Tibial nerve (tissue), 3 donors: ENCODE results near the gene SLC5A1.
"Not testable (repeated sequence)": the region's sequence is repeated elsewhere in the genome, so short reads cannot be mapped to it uniquely, and the experiment has no call there.

Experiments
- POLR2A ChIP-seq, 2 donors: fragments of 450-650 bp; IDR thresholded peaks; one replicate each; pipeline ENCODE4 v1.6.1; 2017; ENCODE audit warnings: antibody characterized with exemption in 2 of 2, mild to moderate bottlenecking in 2 of 2, moderate library complexity in 2 of 2
- TF ChIP-seq, protein P1 (sequence below), 5 experiments: fragments of 200-600 bp in 3 of 5; fragments of 450-650 bp in 2 of 5; sonication (generic) in 3 of 5; IDR thresholded peaks; one replicate each; pipeline ENCODE4 v1.5.1; 2016 to 2019; ENCODE audit warnings: antibody characterized with exemption in 5 of 5, mild to moderate bottlenecking in 3 of 5, moderate library complexity in 2 of 5

- TF ChIP-seq, protein P1, sequence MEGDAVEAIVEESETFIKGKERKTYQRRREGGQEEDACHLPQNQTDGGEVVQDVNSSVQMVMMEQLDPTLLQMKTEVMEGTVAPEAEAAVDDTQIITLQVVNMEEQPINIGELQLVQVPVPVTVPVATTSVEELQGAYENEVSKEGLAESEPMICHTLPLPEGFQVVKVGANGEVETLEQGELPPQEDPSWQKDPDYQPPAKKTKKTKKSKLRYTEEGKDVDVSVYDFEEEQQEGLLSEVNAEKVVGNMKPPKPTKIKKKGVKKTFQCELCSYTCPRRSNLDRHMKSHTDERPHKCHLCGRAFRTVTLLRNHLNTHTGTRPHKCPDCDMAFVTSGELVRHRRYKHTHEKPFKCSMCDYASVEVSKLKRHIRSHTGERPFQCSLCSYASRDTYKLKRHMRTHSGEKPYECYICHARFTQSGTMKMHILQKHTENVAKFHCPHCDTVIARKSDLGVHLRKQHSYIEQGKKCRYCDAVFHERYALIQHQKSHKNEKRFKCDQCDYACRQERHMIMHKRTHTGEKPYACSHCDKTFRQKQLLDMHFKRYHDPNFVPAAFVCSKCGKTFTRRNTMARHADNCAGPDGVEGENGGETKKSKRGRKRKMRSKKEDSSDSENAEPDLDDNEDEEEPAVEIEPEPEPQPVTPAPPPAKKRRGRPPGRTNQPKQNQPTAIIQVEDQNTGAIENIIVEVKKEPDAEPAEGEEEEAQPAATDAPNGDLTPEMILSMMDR (IDR thresholded peaks at IDR 0.05) = not testable (repeated sequence)
- not testable (repeated sequence) for TF ChIP-seq POLR2A (IDR thresholded peaks at IDR 0.05)
Measured at GRCh38 chr22:32150647-32151046, 107.6 kb downstream of the SLC5A1 start.
